GM12878 (cell line): ENCODE data around the gene SERPINH1. TPM values are rescaled to one million over a fixed set of nuclear protein-coding genes. Genes with fewer than 3 reads are reported as not detected.
A peak's percentile ranks its signal among the peaks of the same experiment; 100 is the strongest.

Experiments used
- ATAC-seq: fragments of 200-7000 bp; cut with Tn5 transposase; 3 replicates; pipeline ENCODE4 v1.9.1; 2020; ENCODE audit warnings: mild to moderate bottlenecking, moderate library complexity
- BruUV-seq: library from RNA; stranded (reverse); fragments of 400-500 nt; replicated peaks from 2 replicates; lab custom pipeline; 2021; lab: Mats Ljungman, UMichigan
- CTCF ChIA-PET: fragments of 300-600 bp; sonication (Branson Sonifier 250); formaldehyde crosslinking; extraction: SDS; loops from one replicate; lab custom pipeline; 2021; ENCODE audit warnings: inconsistent platforms; lab: Yijun Ruan, JAX
- POLR2A ChIA-PET: fragments of 350-600 bp; formaldehyde crosslinking; extraction: SDS; loops from one replicate; lab custom pipeline; 2021; ENCODE audit warnings: inconsistent platforms; lab: Charles Lee
- RAD21 ChIA-PET: fragments of 300-600 bp; sonication (Branson Sonifier 250); formaldehyde crosslinking; loops from one replicate; lab custom pipeline; 2023; ENCODE audit warnings: antibody characterized with exemption; ENCODE audit not compliant: unreplicated experiment; lab: Charles Lee
- SMC1A ChIA-PET: fragments of 300-600 bp; sonication (Branson Sonifier 250); formaldehyde crosslinking; loops from one replicate; lab custom pipeline; 2023; ENCODE audit not compliant: unreplicated experiment, uncharacterized antibody; lab: Charles Lee
- DNase-seq: peaks from one replicate; pipeline ENCODE4 v3.0.0-alpha.2; 2011; ENCODE audit warnings: low read depth, low spot score
- FAIRE-seq: peaks from 3 replicates; lab custom pipeline; 2011; peaks lifted over from hg19 to GRCh38; lab: Jason Lieb, UNC
- H2AFZ ChIP-seq: 2 replicates; pipeline ENCODE4 v1.6.0; 2011; ENCODE audit warnings: low read depth, low read length, control low read depth; ENCODE audit not compliant: control insufficient read depth
- H3K27ac ChIP-seq: 2 replicates; pipeline ENCODE4 v1.5.1; 2011; ENCODE audit warnings: control low read depth; ENCODE audit not compliant: control insufficient read depth, insufficient read depth
- H3K27me3 ChIP-seq, 2 experiments: replicated peaks in 1 of 2; 2 replicates each; pipeline versions ENCODE4 v1.6.0 to v1.6.1; 2011; ENCODE audit warnings: low read length in 1 of 2; ENCODE audit not compliant: control insufficient read depth in 2 of 2, insufficient read depth in 2 of 2
- H3K36me3 ChIP-seq, 2 experiments: 2 replicates each; pipeline ENCODE4 v1.5.1; 2011; ENCODE audit warnings: low read length in 1 of 2; ENCODE audit not compliant: control insufficient read depth in 2 of 2, insufficient read depth in 2 of 2
- H3K4me1 ChIP-seq: 2 replicates; pipeline ENCODE4 v1.6.1; 2011; ENCODE audit warnings: mild to moderate bottlenecking, low read length, moderate library complexity, mixed read lengths; ENCODE audit not compliant: control insufficient read depth, insufficient read depth
- H3K4me2 ChIP-seq: 2 replicates; pipeline ENCODE4 v1.6.0; 2011; ENCODE audit warnings: control low read depth; ENCODE audit not compliant: control insufficient read depth, insufficient read depth
- H3K4me3 ChIP-seq: fragments of 200-600 bp; sonication (generic); 2 replicates; pipeline ENCODE4 v1.5.1; 2016
- H3K79me2 ChIP-seq: 2 replicates; pipeline ENCODE4 v1.6.0; 2011; ENCODE audit warnings: low read length; ENCODE audit not compliant: control insufficient read depth, insufficient read depth
- H3K9ac ChIP-seq: 2 replicates; pipeline ENCODE4 v1.8.0; 2011; ENCODE audit warnings: low read length, control low read depth, mixed read lengths; ENCODE audit not compliant: control insufficient read depth, insufficient read depth
- H3K9me3 ChIP-seq: replicated peaks from 3 replicates; pipeline ENCODE4 v1.5.1; 2011; ENCODE audit warnings: mild to moderate bottlenecking, low read length; ENCODE audit not compliant: control insufficient read depth, insufficient read depth
- H4K20me1 ChIP-seq: 2 replicates; pipeline ENCODE4 v1.6.0; 2011; ENCODE audit not compliant: control insufficient read depth, insufficient read depth
- CEBPB ChIP-seq, 2 experiments: fragments of 150-350 bp in 1 of 2; IDR thresholded peaks; 2 replicates each; pipeline ENCODE4 v1.6.1; 2012 to 2014; ENCODE audit warnings: low read depth in 2 of 2, low read length in 2 of 2, borderline replicate concordance in 1 of 2, inconsistent platforms in 1 of 2
- ESRRA ChIP-seq: IDR thresholded peaks from 2 replicates; pipeline ENCODE4 v1.6.1; 2012; ENCODE audit warnings: mild to moderate bottlenecking, low read length, improper control_type of control experiment
- EZH2 ChIP-seq: IDR thresholded peaks from 2 replicates; pipeline ENCODE4 v1.6.1; 2012; ENCODE audit warnings: low read depth, mild to moderate bottlenecking, control low read depth, inconsistent platforms, low read length, borderline replicate concordance; ENCODE audit not compliant: control insufficient read depth
- FOXM1 ChIP-seq: IDR thresholded peaks from 2 replicates; pipeline ENCODE4 v1.6.1; 2012; ENCODE audit warnings: low read depth, mild to moderate bottlenecking, inconsistent platforms, low read length, moderate library complexity
- MEF2B ChIP-seq: fragments of 450-650 bp; IDR thresholded peaks from 2 replicates; pipeline ENCODE4 v1.6.1; 2018; ENCODE audit warnings: mild to moderate bottlenecking, moderate library complexity; ENCODE audit not compliant: partially characterized antibody, poor library complexity, severe bottlenecking
- PRDM15 ChIP-seq: fragments of 450-650 bp; formaldehyde crosslinking; IDR thresholded peaks from 2 replicates; pipeline ENCODE4 v1.4.0; 2020; ENCODE audit warnings: mild to moderate bottlenecking, moderate library complexity
- RELB ChIP-seq: fragments of 450-650 bp; IDR thresholded peaks from 2 replicates; pipeline ENCODE4 v1.6.1; 2017; ENCODE audit warnings: low read depth, mild to moderate bottlenecking, moderate library complexity
- SMC3 ChIP-seq: IDR thresholded peaks from 2 replicates; pipeline ENCODE4 v1.6.1; 2011; ENCODE audit warnings: low read length, improper control_type of control experiment, borderline replicate concordance
- SP1 ChIP-seq: IDR thresholded peaks from one replicate; pipeline ENCODE4 v1.6.1; 2011; ENCODE audit warnings: low read depth, low read length
- YY1 ChIP-seq: IDR thresholded peaks from 2 replicates; pipeline ENCODE4 v1.6.1; 2011; ENCODE audit warnings: low read depth, mild to moderate bottlenecking, low read length
- WGBS: methylation state at CpG from one replicate; pipeline ENCODE4 v1.1.6; 2016; ENCODE audit warnings: low lambda C conversion rate; ENCODE audit not compliant: insufficient replicate concordance, insufficient coverage; ENCODE audit errors: missing lambda C conversion rate; 5-methylcytosine and 5-hydroxymethylcytosine counted together
- in situ Hi-C: fragments of 300-500 bp; cut with MboI; formaldehyde crosslinking; loops from 9 replicates; pipeline ENCODE4 v1.14.3; 2018; ENCODE audit warnings: mixed read lengths
- intact Hi-C: fragments of 100-400 bp; cut with micrococcal nuclease; formaldehyde crosslinking; loops from one replicate; pipeline ENCODE4 v1.14.2; 2022; ENCODE audit not compliant: unreplicated experiment
- polyA plus RNA-seq, 11 experiments: library from polyadenylated mRNA; depleted of rRNA in 4 of 11; unstranded in 6 of 11; stranded (reverse) in 5 of 11; fragments of >200 nt; fragmentation: Nextera tagmentation in 4 of 11; fragmentation: Illumina TruSeq in 1 of 11; extraction: Ambion mirVana in 4 of 11; extraction: Trizol in 1 of 11; gene quantifications; 1 replicate in 1 of 11; 2 replicates in 10 of 11; pipeline versions ENCODE4 v1.2.1 to v1.2.3, GENCODE V29; 2011 to 2016; ENCODE audit warnings: inconsistent platforms in 2 of 11, missing spikeins in 2 of 11, low read depth in 1 of 11
- total RNA-seq, 4 experiments: library from RNA; depleted of rRNA in 3 of 4; stranded (reverse); fragments of >200 nt in 3 of 4; fragmentation: Illumina TruSeq in 1 of 4; extraction: Trizol in 1 of 4; gene quantifications; 2 replicates each; pipeline versions ENCODE4 v1.2.1 to v1.2.3, GENCODE V29; 2013 to 2021
- TF ChIP-seq, protein P1 (sequence below): fragments of 450-650 bp; IDR thresholded peaks from 2 replicates; pipeline ENCODE4 v1.6.1; 2018; ENCODE audit warnings: borderline replicate concordance, mild to moderate bottlenecking; ENCODE audit not compliant: partially characterized antibody
- TF ChIP-seq, protein P2 (sequence below): fragments of 450-650 bp; IDR thresholded peaks from 2 replicates; pipeline ENCODE4 v1.6.1; 2016; ENCODE audit warnings: mild to moderate bottlenecking

The SERPINH1 gene
- total and polyA plus RNA-seq, 10 of the 15 experiments (the other 5 are each of a cell fraction or from before 2014, with no cell fraction given): 0.34 to 19.8 (median 13.7) TPM

DNA sequence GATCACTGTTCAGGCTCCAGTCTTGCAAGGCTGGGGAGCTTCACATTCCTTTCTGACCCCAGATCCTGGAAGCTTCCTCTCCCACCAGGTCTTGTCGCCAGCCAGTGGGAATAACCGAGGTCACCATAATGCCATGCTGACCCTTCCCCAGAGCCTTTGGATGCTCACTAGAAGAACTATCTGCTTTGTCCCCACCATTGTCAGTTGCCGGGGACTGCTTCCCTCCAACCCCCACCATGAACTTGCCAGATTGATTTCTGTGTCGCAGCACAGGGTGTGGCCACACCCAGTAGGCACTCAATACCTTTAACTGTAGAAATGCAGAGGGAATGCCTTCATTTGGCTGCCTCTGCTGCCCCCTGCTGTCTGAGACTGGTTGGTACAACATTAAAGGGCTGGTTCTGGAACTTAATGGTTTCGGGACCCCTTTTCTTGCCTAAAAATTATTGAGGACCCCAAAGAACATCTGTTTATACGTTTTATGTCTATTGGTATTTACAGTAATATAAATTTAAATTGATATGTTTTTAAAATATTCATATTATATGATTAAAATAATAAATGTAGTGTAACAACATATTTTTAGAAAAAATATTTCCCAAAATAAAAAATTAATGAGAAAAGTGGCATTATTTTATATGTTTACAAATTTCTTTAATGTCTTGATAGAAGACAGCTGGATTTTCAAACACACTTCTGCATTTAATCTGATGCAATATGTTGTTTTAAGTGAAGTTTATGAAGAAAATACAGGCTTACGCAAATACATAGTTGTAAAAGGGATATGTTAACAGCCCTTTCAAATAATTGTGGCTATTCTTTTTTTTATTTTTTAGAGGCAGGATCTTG is 29.6 kb upstream of the SERPINH1 start:
- no peaks in the 10 kb centered on the region for H3K27me3 ChIP-seq
- BruUV-seq: no TSS peak
- no peak overlapping the region for H3K4me3 ChIP-seq
- intact Hi-C loops: loop anchor here (1.0 to 5.0 kb wide), 3 partner anchors 87 to 250 kb away; no protein-coding TSS in a partner anchor
- no peaks in the 10 kb centered on the region for H3K9me3 ChIP-seq
- FAIRE-seq (peak; percentile 92), ATAC-seq (peak; percentile 54), DNase-seq (peak; percentile 40)
- H3K4me1 ChIP-seq: peaks cover 17% of the 10 kb centered on the region
- H4K20me1 ChIP-seq: no peaks in the 10 kb centered on the region
- ChIA-PET POLR2A (interaction anchor here (0.6 kb wide), 1 partner anchor 138 kb away, joined by 3 read pairs; no protein-coding TSS in a partner anchor), CTCF (interaction anchor here (0.6 to 15.9 kb wide), 31 partner anchors 8 to 280 kb away, joined by 3 to 288 read pairs (median 5); no protein-coding TSS in a partner anchor), SMC1A (interaction anchor here (0.7 to 7.9 kb wide), 9 partner anchors 10 to 143 kb away, joined by 3 to 114 read pairs (median 5); no protein-coding TSS in a partner anchor), RAD21 (interaction anchor here (1.2 to 5.3 kb wide), 8 partner anchors 10 to 144 kb away, joined by 3 to 53 read pairs (median 7); no protein-coding TSS in a partner anchor)
- H3K4me2 ChIP-seq: no peak overlapping the region
- in situ Hi-C loops: loop anchor here (5.0 kb wide), 1 partner anchor 85 kb away; no protein-coding TSS in a partner anchor
- H3K9ac ChIP-seq: no peak overlapping the region
- H3K79me2 ChIP-seq: no peaks in the 10 kb centered on the region
- WGBS: 38% methylated on average over 7 of the region's 7 CpGs
- H3K36me3 ChIP-seq: no peaks in the 10 kb centered on the region
- H2AFZ ChIP-seq: no peak overlapping the region
- H3K27ac ChIP-seq: no peak overlapping the region
- TF ChIP-seq RELB (no peak), ESRRA (no peak), YY1 (peak; percentile 65; the same call in 1 of the 2 replicates), CEBPB (IDR thresholded peaks at IDR 0.05; ENCODE audit: borderline replicate concordance in 1 of 2, low read depth in 2 of 2, low read length in 2 of 2) (no peak), SP1 (no peak), SMC3 (peak; percentile 100), EZH2 (0 out of 2 replicates have a peak, but pooled peaks have one; percentile 28), FOXM1 (no peak), MEF2B (no peak), PRDM15 (no peak)
- TF ChIP-seq, protein P1, sequence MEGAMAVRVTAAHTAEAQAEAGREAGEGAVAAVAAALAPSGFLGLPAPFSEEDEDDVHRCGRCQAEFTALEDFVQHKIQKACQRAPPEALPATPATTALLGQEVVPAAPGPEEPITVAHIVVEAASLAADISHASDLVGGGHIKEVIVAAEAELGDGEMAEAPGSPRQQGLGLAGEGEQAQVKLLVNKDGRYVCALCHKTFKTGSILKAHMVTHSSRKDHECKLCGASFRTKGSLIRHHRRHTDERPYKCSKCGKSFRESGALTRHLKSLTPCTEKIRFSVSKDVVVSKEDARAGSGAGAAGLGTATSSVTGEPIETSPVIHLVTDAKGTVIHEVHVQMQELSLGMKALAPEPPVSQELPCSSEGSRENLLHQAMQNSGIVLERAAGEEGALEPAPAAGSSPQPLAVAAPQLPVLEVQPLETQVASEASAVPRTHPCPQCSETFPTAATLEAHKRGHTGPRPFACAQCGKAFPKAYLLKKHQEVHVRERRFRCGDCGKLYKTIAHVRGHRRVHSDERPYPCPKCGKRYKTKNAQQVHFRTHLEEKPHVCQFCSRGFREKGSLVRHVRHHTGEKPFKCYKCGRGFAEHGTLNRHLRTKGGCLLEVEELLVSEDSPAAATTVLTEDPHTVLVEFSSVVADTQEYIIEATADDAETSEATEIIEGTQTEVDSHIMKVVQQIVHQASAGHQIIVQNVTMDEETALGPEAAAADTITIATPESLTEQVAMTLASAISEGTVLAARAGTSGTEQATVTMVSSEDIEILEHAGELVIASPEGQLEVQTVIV: no peak
- TF ChIP-seq, protein P2, sequence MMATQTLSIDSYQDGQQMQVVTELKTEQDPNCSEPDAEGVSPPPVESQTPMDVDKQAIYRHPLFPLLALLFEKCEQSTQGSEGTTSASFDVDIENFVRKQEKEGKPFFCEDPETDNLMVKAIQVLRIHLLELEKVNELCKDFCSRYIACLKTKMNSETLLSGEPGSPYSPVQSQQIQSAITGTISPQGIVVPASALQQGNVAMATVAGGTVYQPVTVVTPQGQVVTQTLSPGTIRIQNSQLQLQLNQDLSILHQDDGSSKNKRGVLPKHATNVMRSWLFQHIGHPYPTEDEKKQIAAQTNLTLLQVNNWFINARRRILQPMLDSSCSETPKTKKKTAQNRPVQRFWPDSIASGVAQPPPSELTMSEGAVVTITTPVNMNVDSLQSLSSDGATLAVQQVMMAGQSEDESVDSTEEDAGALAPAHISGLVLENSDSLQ: no peak
